Mesenchymal stem cell (in vitro differentiated cells and primary cell): ENCODE results near the gene OR6C75.

Source experiments
- DNase-seq: peaks from one replicate; pipeline ENCODE4 v3.0.0-alpha.2; 2013
- H2AFZ ChIP-seq: one replicate; pipeline ENCODE4 v1.6.1; 2013; ENCODE audit warnings: low read depth, mild to moderate bottlenecking, control low read depth, inconsistent platforms, low read length, moderate library complexity
- H2AK5ac ChIP-seq: 2 replicates; pipeline ENCODE4 v1.6.1; 2013; ENCODE audit warnings: low read length, moderate library complexity, mild to moderate bottlenecking, inconsistent platforms; ENCODE audit not compliant: severe bottlenecking
- H2BK120ac ChIP-seq: one replicate; pipeline ENCODE4 v1.6.1; 2013; ENCODE audit warnings: low read depth, mild to moderate bottlenecking, inconsistent platforms, low read length, moderate library complexity
- H2BK12ac ChIP-seq, 2 experiments: one replicate each; pipeline ENCODE4 v1.6.1; 2013; ENCODE audit warnings: inconsistent platforms in 2 of 2, low read length in 2 of 2, mild to moderate bottlenecking in 2 of 2, moderate library complexity in 2 of 2, control low read depth in 1 of 2
- H2BK15ac ChIP-seq: one replicate; pipeline ENCODE4 v1.6.1; 2013; ENCODE audit warnings: mild to moderate bottlenecking, low read depth, inconsistent platforms; ENCODE audit not compliant: poor library complexity, severe bottlenecking
- H2BK5ac ChIP-seq: 2 replicates; pipeline ENCODE4 v1.6.1; 2013; ENCODE audit warnings: low read depth, mild to moderate bottlenecking, low read length, control low read depth, inconsistent platforms; ENCODE audit not compliant: poor library complexity, severe bottlenecking
- H3K14ac ChIP-seq, 2 experiments: one replicate each; pipeline ENCODE4 v1.6.1; 2013; ENCODE audit warnings: inconsistent platforms in 2 of 2, low read length in 2 of 2, control low read depth in 1 of 2, mild to moderate bottlenecking in 1 of 2, moderate library complexity in 1 of 2
- H3K18ac ChIP-seq, 2 experiments: one replicate each; pipeline ENCODE4 v1.6.1; 2013; ENCODE audit warnings: inconsistent platforms in 2 of 2, low read length in 2 of 2, control low read depth in 1 of 2, low read depth in 1 of 2, mild to moderate bottlenecking in 1 of 2
- H3K23ac ChIP-seq, 2 experiments: one replicate each; pipeline ENCODE4 v1.6.1; 2013; ENCODE audit warnings: inconsistent platforms in 2 of 2, low read length in 2 of 2, mild to moderate bottlenecking in 2 of 2, moderate library complexity in 2 of 2, control low read depth in 1 of 2
- H3K27ac ChIP-seq: 2 replicates; pipeline ENCODE4 v1.5.1; 2013; ENCODE audit warnings: mild to moderate bottlenecking, moderate library complexity, low read length, control low read depth, inconsistent platforms; ENCODE audit not compliant: poor library complexity, severe bottlenecking
- H3K27me3 ChIP-seq, 2 experiments: 2 replicates each; pipeline versions ENCODE4 v1.6.1 to v1.7.0; 2013; ENCODE audit warnings: low read length in 2 of 2, mild to moderate bottlenecking in 2 of 2, moderate library complexity in 2 of 2, control low read depth in 1 of 2, inconsistent platforms in 1 of 2; ENCODE audit not compliant: control insufficient read depth in 1 of 2, insufficient read depth in 1 of 2
- H3K36me3 ChIP-seq, 2 experiments: 2 replicates each; pipeline versions ENCODE4 v1.6.1 to v1.7.0; 2013; ENCODE audit warnings: low read length in 2 of 2, control low read depth in 1 of 2, inconsistent platforms in 1 of 2, low read depth in 1 of 2, mild to moderate bottlenecking in 1 of 2; ENCODE audit not compliant: insufficient read depth in 2 of 2, control insufficient read depth in 1 of 2
- H3K4ac ChIP-seq, 2 experiments: one replicate each; pipeline ENCODE4 v1.6.1; 2013; ENCODE audit warnings: inconsistent platforms in 2 of 2, low read length in 2 of 2, mild to moderate bottlenecking in 2 of 2, moderate library complexity in 2 of 2, control low read depth in 1 of 2, low read depth in 1 of 2
- H3K4me1 ChIP-seq: 2 replicates; pipeline ENCODE4 v1.6.1; 2013; ENCODE audit warnings: low read depth, low read length, control low read depth; ENCODE audit not compliant: control insufficient read depth, insufficient read depth
- H3K4me2 ChIP-seq: 2 replicates; pipeline ENCODE4 v1.6.1; 2013; ENCODE audit warnings: low read length, mild to moderate bottlenecking, inconsistent platforms; ENCODE audit not compliant: poor library complexity, severe bottlenecking
- H3K4me3 ChIP-seq, 2 experiments: 2 replicates each; pipeline versions ENCODE4 v1.5.1 to v1.7.0; 2013; ENCODE audit warnings: low read length in 2 of 2, mild to moderate bottlenecking in 2 of 2, control low read depth in 1 of 2, low read depth in 1 of 2; ENCODE audit not compliant: insufficient read depth in 1 of 2
- H3K79me1 ChIP-seq: replicated peaks from 2 replicates; pipeline ENCODE4 v1.6.1; 2013; ENCODE audit warnings: mild to moderate bottlenecking, control low read depth, low read length, inconsistent platforms; ENCODE audit not compliant: poor library complexity, severe bottlenecking
- H3K9ac ChIP-seq: 2 replicates; pipeline ENCODE4 v1.7.0; 2013; ENCODE audit warnings: mild to moderate bottlenecking, low read length, moderate library complexity
- H3K9me3 ChIP-seq: 2 replicates; pipeline ENCODE4 v1.7.0; 2013; ENCODE audit warnings: mild to moderate bottlenecking, low read length; ENCODE audit not compliant: control insufficient read depth
- H4K8ac ChIP-seq: one replicate; pipeline ENCODE4 v1.6.1; 2013; ENCODE audit warnings: inconsistent platforms, mild to moderate bottlenecking, low read length, moderate library complexity
- H4K91ac ChIP-seq: one replicate; pipeline ENCODE4 v1.6.1; 2013; ENCODE audit warnings: mild to moderate bottlenecking, low read length, inconsistent platforms
- WGBS: methylation state at CpG from one replicate; pipeline ENCODE4 v1.1.7; 2013; ENCODE audit warnings: mixed read lengths; 5-methylcytosine and 5-hydroxymethylcytosine counted together

The OR6C75 gene

GRCh38 chr12:55372521-55372920, 9.7 kb downstream of the OR6C75 start:
- Histone ChIP-seq H3K27ac (no peak overlapping the region), H4K91ac (no peak overlapping the region), H3K9ac (no peak overlapping the region), H2BK15ac (no peak overlapping the region), H3K79me1 (no peaks in the 10 kb centered on the region), H2BK5ac (no peak overlapping the region), H3K23ac (no peak overlapping the region), H2BK12ac (no peak overlapping the region), H2BK120ac (no peak overlapping the region), H2AFZ (no peak overlapping the region), H3K4ac (no peak overlapping the region), H3K9me3 (no peaks in the 10 kb centered on the region), H3K36me3 (no peaks in the 10 kb centered on the region), H2AK5ac (no peak overlapping the region), H3K4me3 (no peak overlapping the region), H3K27me3 (no peaks in the 10 kb centered on the region), H3K4me1 (no peaks in the 10 kb centered on the region), H3K4me2 (no peak overlapping the region), H3K18ac (no peak overlapping the region), H3K14ac (no peak overlapping the region), H4K8ac (no peak overlapping the region)
- 88% methylated on average over 3 of the region's 4 CpGs for WGBS
- no peak for DNase-seq

- DNase-seq: no peak
- H4K8ac ChIP-seq: no peak overlapping the region
Observed at GRCh38 chr12:55385891-55386290, 23.1 kb downstream of the OR6C75 start.

GRCh38 chr12:55392032-55392795, 29.4 kb downstream of the OR6C75 start:
- no peak overlapping the region for H4K8ac ChIP-seq
- H3K36me3 ChIP-seq: no peaks in the 10 kb centered on the region
- H3K4me1 ChIP-seq: no peaks in the 10 kb centered on the region
- H2AK5ac ChIP-seq: no peak overlapping the region
- no peak overlapping the region for H2BK15ac ChIP-seq
- no peak for DNase-seq
- H3K23ac ChIP-seq: no peak overlapping the region
- H3K9me3 ChIP-seq: no peaks in the 10 kb centered on the region
- no peak overlapping the region for H2BK12ac ChIP-seq
- H3K79me1 ChIP-seq: no peaks in the 10 kb centered on the region
- WGBS: 83% methylated on average over 23 of the region's 23 CpGs
- no peak overlapping the region for H3K4me2 ChIP-seq
- H3K4me3 ChIP-seq: no peak overlapping the region
- no peaks in the 10 kb centered on the region for H3K27me3 ChIP-seq
- H3K4ac ChIP-seq: no peak overlapping the region
- no peak overlapping the region for H2AFZ ChIP-seq
- no peak overlapping the region for H3K27ac ChIP-seq
- no peak overlapping the region for H3K18ac ChIP-seq
- no peak overlapping the region for H2BK5ac ChIP-seq
- H3K14ac ChIP-seq: no peak overlapping the region
- H2BK120ac ChIP-seq: no peak overlapping the region
- no peak overlapping the region for H4K91ac ChIP-seq
- H3K9ac ChIP-seq: no peak overlapping the region

More at GRCh38 chr12:55385891-55386290, 23.1 kb downstream of the OR6C75 start:
- Histone ChIP-seq H3K4ac (no peak overlapping the region), H3K9me3 (no peaks in the 10 kb centered on the region), H3K23ac (no peak overlapping the region), H3K79me1 (no peaks in the 10 kb centered on the region), H2AK5ac (no peak overlapping the region), H3K4me2 (no peak overlapping the region), H3K9ac (no peak overlapping the region), H2BK15ac (no peak overlapping the region), H3K27ac (no peak overlapping the region), H4K91ac (no peak overlapping the region), H2BK120ac (no peak overlapping the region), H3K27me3 (no peaks in the 10 kb centered on the region), H3K18ac (no peak overlapping the region), H3K4me3 (no peak overlapping the region), H3K14ac (no peak overlapping the region), H2BK12ac (no peak overlapping the region), H3K36me3 (no peaks in the 10 kb centered on the region), H2BK5ac (no peak overlapping the region), H2AFZ (no peak overlapping the region), H3K4me1 (no peaks in the 10 kb centered on the region)

GRCh38 chr12:55396326-55396725, 33.6 kb downstream of the OR6C75 start:
- Histone ChIP-seq H4K8ac (no peak overlapping the region), H2AK5ac (no peak overlapping the region), H3K4ac (no peak overlapping the region), H3K9ac (no peak overlapping the region), H2BK15ac (no peak overlapping the region), H2BK5ac (no peak overlapping the region), H2AFZ (no peak overlapping the region), H3K27ac (no peak overlapping the region), H3K4me2 (no peak overlapping the region), H3K9me3 (no peaks in the 10 kb centered on the region), H3K23ac (no peak overlapping the region), H3K4me1 (no peaks in the 10 kb centered on the region), H3K14ac (no peak overlapping the region), H3K27me3 (no peaks in the 10 kb centered on the region), H3K4me3 (no peak overlapping the region), H3K18ac (no peak overlapping the region), H3K36me3 (no peaks in the 10 kb centered on the region), H2BK120ac (no peak overlapping the region), H4K91ac (no peak overlapping the region), H3K79me1 (no peaks in the 10 kb centered on the region), H2BK12ac (no peak overlapping the region)
- DNase-seq: no peak
- WGBS: no CpG with 5 or more reads among the region's 1 CpG
